Activated CD4-positive, alpha-beta T cell treated with anti-CD3 and anti-CD28 coated beads, Interleukin-2, amount 50 U/mL, for 4 hours (primary cell): ENCODE results near the gene LRRC63.
"Not testable (repeated sequence)": the region's sequence is repeated elsewhere in the genome, so short reads cannot be mapped to it uniquely, and the experiment has no call there.

Experiments
- DNase-seq, 2 experiments: peaks; one replicate each; pipeline ENCODE4 v3.0.0-alpha.2; 2020

LRRC63 gene

GRCh38 chr13:46267166-46267565 lies 55.4 kb downstream of the LRRC63 start:
- no peak for DNase-seq

- DNase-seq = no peak
Measured at GRCh38 chr13:46270416-46270815, 58.7 kb downstream of the LRRC63 start.

DNA sequence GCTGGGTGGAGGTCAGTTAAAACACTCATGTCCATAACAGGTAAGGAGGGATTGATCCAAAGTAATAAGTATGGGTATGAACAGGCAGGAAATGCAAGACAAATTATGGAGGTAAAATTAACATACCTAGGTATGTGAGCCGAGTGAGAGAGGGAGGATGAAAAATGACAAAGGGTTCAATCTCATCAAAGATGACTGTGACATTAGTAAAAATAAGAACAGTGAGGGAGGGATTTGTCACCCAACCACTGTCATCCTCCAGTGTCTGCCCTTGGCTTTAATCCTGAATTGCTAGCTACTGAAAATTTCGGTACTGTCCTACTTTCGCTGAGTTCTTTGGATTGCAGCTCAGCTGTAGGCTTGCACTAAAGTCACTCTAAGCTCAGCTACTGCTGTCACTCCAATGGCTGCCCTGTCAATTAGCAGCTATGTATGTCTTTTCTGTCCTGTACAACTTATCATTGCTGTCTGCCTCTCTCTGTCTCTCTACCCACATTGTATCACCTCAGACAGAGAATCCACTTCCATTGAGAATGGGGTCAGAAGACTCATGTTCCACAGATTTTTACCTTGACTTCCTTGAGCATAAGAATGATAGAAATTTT lies 62.5 kb downstream of the LRRC63 start:
- no peak for DNase-seq

DNA sequence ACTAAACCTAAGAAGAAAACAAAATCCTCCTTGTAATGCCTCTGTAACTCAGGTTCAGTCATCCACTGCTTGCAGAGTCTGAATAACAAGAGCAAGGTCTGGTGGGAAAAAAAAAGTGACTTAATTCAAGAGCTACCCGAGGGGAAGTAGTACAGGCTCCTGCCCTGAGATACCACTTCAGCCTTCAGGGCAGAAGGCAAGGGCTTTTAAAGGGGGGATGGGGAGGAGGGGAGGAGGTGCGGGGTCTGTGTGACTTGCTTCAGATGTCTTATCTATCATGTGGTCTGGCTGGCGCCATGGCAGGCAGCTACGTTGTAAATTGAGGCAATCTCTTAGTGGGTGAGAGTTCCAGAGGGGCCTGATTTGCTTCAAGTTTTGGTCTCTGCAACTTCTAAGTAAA lies 66.7 kb downstream of the LRRC63 start:
- DNase-seq = no peak

GRCh38 chr13:46281779-46282178 lies 70.1 kb downstream of the LRRC63 start:
- no peak for DNase-seq

GRCh38 chr13:46283912-46284824 lies 72.4 kb downstream of the LRRC63 start:
- DNase-seq = not testable (repeated sequence)

- DNase-seq = no peak
Measured at GRCh38 chr13:46286972-46287371, 75.2 kb downstream of the LRRC63 start.

- no peak for DNase-seq
Measured at GRCh38 chr13:46288570-46289259, 77.0 kb downstream of the LRRC63 start.

DNA sequence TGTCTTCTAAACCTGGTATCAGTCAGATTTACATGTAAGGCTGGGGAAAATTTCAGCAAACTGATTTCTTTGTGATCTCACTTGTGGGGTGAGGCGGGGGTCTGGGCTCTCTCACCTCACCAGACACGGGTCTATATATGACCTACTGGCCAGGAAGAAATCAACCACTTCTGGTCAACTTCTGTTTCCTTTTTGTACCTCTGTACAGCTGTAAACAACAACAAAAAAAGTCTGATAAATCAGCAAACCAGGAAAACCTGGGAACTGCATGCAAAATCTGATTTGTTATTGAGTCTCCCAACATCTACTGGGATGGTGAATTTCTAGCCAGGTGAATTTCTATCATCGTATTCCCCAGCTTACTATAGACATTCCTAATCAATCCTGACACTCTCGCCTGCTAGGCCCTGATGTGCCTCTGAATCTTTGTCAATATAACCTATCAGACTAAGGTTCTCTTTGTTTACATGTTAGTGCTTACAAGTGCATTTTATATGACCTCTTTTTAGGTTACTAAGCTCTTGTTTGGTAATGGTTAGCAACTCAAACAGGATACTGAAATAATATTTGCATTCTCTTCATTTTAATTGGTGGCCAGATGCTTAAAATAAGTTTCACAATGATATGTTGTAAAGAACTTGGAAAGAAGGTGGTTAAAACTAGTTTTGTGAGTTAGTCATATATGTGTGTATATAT lies 77.7 kb downstream of the LRRC63 start:
- no peak for DNase-seq

DNA sequence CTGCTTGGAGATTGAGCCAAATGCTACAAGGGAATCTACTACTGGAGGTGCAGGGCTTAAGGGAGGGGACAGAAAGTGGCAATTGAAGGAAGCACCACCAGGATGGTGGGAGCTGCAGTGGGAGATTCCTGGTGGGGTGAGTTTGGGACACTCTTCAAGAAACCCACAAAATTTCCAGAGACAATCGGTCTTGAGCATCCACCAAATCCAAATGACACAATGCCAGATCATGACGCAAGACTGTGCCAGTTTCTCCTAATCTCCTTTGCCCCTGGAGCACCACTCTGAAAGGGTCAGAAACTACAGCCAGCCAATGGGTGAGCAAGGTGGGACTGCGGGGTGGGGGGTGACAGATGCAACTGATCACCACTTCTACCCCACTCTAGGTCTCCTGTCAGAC lies 78.7 kb downstream of the LRRC63 start:
- DNase-seq = no peak

DNA sequence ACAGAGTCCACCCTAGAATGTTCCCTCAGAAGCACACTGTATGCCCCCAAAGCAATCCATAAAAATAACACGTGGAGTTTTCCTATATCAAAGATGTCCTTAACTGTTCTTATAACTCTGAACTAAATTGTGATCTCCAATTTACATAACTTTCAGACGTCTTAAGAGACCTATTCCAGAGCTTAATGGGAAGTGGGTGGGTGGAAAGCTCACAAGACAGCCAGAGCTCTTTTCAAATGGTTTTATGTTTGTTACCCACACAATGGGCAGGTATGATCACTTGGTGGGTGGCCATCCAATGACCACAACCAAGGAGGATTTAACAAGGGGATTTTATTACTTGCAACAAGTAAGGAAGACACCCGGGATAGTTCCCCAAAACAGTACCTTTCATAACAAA lies 81.7 kb downstream of the LRRC63 start:
- no peak for DNase-seq

DNA sequence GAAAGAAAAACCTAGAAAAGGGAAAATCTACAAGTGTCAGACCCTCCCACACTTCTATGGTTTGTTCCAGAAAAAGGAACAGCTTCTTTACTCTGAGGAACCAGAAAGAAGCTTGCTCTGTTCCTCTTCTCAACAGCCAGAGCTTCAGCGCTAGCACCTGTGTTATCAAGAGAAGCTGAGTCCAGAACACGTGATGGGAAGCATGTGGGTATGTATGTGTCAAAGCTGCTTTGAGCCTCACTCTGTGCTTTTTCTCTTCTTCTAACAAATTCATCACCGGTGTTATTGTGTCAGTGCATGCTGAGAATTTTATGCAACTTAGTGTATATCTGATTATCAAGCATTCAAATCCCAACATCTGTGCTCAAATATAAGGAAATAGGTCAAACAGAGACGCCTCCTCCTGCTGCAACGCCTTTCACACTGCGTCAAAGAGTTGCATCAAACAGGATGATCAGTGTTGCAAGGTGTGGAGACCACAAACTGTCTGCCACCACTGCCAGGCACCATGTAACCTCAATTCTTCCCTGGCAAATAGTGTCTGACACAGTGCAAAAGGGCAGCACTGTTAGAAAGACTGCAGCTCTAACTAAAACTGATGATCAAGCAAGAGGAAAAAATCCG lies 83.9 kb downstream of the LRRC63 start:
- peak; percentile 21 to 27 for DNase-seq

GRCh38 chr13:46296115-46296822 lies 84.5 kb downstream of the LRRC63 start:
- no peak for DNase-seq

GRCh38 chr13:46296921-46297320 lies 85.2 kb downstream of the LRRC63 start:
- no peak for DNase-seq

DNA sequence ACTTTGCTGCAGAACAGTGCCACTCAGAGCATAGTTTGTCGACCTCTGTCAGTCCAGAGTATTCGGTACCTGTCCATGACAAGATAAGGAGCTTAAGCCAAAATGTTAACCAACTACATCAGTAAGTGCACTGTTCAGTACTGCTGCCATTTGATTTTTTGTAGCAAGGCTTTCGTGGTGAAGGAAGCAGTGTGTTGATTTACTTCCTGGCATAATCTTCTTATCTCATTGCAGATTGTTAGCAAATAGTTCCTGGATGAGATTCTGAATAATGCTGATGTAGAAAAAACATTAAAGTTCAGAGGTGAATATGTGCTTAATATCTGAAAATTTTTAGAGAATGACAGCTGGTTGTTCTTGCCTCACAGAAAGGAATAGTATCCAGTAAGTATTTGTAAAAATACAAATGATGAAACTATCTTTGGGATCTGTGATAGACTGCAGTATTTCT lies 85.7 kb downstream of the LRRC63 start:
- DNase-seq = no peak

GRCh38 chr13:46303742-46304385 lies 92.1 kb downstream of the LRRC63 start:
- DNase-seq = no peak

DNA sequence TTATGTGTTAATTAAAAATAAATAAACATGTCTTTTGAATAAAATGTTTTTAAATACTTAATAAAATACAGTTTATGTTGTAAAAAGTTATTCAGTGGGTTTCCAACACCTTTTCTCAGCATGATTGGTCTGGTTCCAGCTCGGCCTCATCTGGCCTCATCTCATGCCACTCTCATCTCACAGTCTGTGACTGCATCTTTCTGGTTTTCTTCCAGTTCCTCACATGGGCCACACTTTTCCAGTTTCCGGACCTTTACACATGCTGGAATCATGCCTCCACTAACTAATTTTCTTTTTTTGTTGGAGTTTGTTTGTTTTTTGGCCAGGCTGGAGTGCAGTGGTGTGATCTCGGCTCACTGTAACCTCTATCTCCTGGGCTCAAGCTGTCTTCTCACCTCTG lies 92.8 kb downstream of the LRRC63 start:
- DNase-seq = no peak

GRCh38 chr13:46307554-46307953 lies 95.8 kb downstream of the LRRC63 start:
- DNase-seq = no peak

GRCh38 chr13:46310066-46310465 lies 98.3 kb downstream of the LRRC63 start:
- no peak for DNase-seq

GRCh38 chr13:46311217-46311616 lies 99.5 kb downstream of the LRRC63 start:
- DNase-seq = no peak

DNA sequence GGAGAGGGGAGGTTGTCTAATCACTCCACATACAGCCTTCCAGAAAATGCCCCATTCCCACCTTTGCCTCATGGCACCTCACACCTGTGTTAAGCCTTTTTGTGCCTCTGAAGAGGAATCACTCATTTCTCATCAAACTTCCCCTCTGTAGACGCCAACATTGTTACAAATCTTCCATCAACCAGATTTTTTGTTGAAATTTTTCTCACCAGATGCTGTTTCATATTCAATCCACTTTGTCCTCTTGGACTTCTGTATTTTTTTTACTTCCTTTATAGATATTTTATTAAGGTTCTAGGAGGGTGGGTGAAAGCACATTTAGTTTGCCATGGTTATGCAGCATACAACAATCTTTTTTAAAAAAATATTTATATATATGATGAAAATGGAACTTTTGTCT lies 101.3 kb downstream of the LRRC63 start:
- no peak for DNase-seq
